SIG-M5 treated with dmso at 0.1 percent for 504 hours (cell line): ENCODE measurements around the gene MARCHF3.
"Not testable (repeated sequence)": the region's sequence is repeated elsewhere in the genome, so short reads cannot be mapped to it uniquely, and the experiment has no call there.

Experiments
- DNase-seq: peaks from one replicate; lab custom pipeline; 2025; ENCODE audit not compliant: unreplicated experiment; lab: John Stamatoyannopoulos, UW

Gene MARCHF3

DNA sequence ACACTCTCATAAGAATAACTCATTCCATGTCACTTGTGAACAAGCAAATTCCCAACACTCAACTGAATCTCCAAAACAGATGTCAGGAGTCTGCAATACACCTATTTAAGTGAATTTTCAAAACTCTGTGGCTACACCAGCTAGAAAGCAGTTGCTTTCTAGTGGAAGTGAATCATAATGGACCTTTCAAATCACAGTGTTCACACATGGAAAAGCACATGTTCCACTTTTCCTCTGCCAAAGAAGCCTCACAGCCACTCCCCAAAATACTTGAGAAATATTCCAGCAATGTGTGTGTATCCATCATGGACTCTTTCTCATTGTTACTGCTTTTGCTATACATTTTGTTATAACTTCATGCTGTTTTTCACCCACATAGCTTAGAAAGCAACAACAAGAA, 17.4 kb downstream of the MARCHF3 start:
- DNase-seq = no peak

- DNase-seq = no peak
Measured at GRCh38 chr5:127011961-127012644, 18.3 kb downstream of the MARCHF3 start.

GRCh38 chr5:127011153-127011552, 19.2 kb downstream of the MARCHF3 start:
- DNase-seq = no peak

DNA sequence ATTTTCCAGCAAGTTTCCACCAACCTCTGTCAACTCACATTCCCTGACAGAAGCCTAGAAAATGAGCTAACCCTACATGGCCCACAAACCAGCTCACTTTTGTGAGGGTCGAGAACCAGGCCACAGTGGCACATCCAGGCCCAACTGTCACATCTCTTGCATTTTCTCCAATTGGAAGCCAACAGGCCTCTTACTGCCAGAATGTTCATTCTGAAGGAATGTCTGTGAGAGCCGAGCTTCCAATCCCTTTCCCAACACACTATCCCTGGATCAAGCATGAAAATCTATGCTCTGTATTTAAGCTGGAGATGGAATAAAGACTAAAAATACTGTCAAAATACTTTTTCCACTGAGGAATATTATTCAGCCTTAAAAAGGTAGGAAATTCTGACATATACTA, 20.0 kb downstream of the MARCHF3 start:
- DNase-seq = no peak

DNA sequence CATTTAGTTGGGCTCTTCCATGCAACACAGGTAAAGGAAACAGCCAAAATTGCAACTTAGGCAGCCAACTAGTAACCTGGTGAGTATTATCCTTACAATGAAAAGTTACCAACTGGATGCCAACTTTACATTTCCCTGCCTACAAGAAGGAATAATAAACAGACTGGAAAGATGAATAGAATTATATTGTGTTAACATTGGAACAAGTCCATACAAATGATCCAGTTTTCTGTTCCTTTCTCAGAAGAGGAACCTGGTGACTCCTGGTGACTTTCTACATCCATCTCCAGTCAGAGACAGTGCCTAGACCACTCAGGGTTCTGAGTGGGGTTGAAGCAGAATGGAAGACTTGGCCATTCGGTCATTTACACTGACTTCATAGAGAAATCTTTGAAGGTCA, 20.6 kb downstream of the MARCHF3 start:
- DNase-seq = no peak

GRCh38 chr5:127008300-127008975, 21.9 kb downstream of the MARCHF3 start:
- no peak for DNase-seq

GRCh38 chr5:127007522-127007921, 22.8 kb downstream of the MARCHF3 start:
- DNase-seq = no peak

GRCh38 chr5:127006744-127007143, 23.6 kb downstream of the MARCHF3 start:
- no peak for DNase-seq

- DNase-seq = not testable (repeated sequence)
Measured at GRCh38 chr5:127005282-127005681, 25.1 kb downstream of the MARCHF3 start.

DNA sequence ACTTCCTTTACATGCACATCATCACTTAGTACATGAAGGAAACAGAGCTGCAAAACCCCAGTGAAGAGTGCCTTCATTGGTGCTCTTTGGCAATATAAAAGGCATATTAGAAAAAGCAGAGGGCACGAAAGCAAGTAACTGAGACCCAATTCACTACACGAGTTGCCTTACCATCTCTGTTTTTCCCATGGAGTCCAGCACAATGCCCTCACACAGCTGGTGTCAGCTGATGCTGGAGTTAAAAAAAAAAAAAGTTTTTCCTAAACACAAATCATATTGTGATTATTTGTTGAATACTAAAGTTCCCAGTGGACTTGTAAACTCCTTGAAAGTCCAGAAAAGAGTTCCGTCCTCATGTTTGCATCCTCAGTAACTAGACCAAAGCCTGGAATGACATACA, 25.6 kb downstream of the MARCHF3 start:
- DNase-seq = no peak

GRCh38 chr5:127003798-127004495, 26.4 kb downstream of the MARCHF3 start:
- DNase-seq = no peak

- no peak for DNase-seq
Measured at GRCh38 chr5:127002390-127002789, 28.0 kb downstream of the MARCHF3 start.

- DNase-seq = no peak
Measured at GRCh38 chr5:127001621-127002296, 28.6 kb downstream of the MARCHF3 start.

DNA sequence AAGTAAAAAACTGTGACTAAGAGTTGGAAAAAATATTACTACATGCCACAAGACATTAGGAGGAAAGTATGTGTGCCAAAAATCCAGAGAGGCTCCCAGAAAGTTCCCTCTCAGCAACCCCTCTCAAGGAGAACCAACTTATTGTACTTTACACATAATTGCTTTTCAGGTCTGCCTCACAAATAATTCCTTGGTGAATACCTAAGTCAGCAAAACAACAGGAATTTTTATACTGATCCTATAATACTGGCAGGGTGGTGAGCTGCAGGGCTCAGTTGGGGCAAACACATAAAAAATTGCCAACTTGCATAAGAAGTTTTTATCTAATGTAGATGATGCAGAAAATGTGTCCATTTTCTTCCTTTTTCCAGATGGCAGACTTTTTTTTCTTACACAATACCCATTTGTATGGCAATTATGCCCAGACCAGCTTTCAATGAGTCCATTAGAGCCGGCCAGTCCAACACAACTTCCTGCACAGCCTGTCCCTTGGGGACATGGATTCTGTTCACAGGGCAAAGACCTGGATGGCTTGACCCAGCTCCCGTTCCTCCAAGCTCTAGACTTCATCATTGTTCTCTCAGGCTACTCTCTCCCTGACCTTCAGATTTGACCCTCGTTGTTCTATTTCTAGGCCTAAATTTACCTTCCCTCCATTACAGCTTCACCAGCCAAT, 31.3 kb downstream of the MARCHF3 start:
- DNase-seq = no peak

DNA sequence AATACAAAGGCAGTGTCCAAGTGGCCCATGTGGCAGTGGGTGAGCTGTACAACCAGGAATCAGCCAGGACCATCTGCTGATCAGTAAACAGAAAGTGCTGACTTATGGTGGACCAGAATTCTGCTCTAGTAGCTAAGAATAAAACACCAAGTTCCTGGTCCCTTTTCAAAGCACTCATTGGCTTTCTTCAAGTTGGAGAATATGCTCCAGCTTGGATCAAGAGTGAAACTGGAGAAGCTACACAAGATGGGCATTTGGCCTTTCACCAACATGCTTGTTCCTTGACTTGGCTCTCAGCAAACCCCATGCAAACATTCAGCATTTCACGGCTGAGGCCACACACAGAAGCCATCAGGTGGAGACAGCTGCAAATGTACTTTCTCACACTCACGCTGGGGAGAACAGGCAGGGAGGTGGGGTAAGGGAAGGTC, 32.1 kb downstream of the MARCHF3 start:
- DNase-seq = no peak

DNA sequence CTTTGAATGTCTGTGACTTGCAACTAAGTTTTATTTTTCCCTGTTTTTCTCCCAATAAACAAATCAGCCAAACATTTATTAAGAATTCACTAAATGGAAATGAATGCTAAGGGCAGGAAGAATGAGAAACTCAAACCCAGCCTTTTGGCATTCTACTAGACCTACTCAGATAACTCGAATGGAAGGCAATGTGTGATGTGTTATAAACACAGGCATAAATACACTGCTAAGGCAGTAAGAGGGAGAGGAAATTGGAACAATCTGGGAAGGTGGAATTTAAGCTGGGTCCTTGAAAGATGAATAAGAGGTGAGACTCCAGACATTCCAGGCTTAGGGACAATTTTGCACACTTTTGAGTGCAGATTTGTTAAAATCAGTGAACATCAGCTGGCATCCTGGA, 34.7 kb downstream of the MARCHF3 start:
- no peak for DNase-seq

GRCh38 chr5:126995039-126995438, 35.3 kb downstream of the MARCHF3 start:
- no peak for DNase-seq

DNA sequence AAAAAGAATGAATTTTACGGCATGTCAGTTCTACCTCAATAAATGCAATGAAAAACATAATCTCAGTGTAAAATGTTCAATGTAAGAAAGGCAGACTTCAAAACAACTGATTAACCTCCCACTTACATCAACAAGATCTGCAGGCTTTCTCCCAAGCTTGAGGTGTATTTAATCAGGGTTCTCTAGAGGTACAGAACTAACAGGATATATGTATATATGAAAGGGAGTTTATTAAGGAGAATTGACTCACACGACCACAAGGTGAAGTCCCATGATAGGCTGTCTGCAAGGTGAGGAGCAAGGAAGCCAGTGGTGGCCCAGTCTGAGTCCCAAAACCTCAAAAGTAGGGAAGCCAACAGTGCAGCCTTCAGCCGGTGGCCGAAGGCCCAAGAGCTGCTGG, 35.9 kb downstream of the MARCHF3 start:
- no peak for DNase-seq

DNA sequence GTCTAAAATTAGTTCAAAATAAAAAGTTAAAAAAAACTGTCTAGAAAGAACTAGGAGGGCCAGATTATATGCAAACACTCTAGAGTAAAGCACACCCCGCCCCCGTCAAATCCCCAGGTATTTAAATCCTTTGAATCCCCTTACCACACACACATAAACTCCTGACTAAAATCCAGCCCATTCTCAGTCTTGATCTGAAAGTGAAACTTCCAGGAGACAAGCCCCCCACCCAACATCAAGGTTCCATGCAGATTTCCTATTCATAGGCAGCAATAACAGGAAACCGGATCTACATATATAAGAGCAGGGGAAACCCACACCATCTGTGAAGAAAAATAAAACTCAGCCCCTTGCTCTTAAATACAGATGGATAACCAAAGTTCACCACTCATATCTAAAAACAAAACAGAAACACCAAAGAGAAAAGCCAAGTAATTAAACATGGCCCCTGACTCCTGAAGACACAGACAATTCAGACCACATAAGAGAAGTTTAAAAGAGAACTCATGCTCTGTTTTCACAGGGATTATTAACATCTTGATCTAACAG, 42.3 kb downstream of the MARCHF3 start:
- no peak for DNase-seq

- DNase-seq = no peak
Measured at GRCh38 chr5:126987271-126987899, 43.0 kb downstream of the MARCHF3 start.
